Immature natural killer cell (primary cell): ENCODE results near the gene DRGX. TPM values are rescaled to one million over a fixed set of nuclear protein-coding genes. Genes with fewer than 3 reads are reported as not detected.

Source experiments
- DNase-seq, 3 donors: peaks; one replicate each; pipeline ENCODE4 v3.0.0; 2022; ENCODE audit warnings: mixed read lengths in 1 of 3
- H3K27ac Mint-ChIP-seq, 6 donors: one replicate each; pipeline ENCODE4 v1.8.0; 2020; ENCODE audit warnings: mixed read lengths in 6 of 6, mild to moderate bottlenecking in 5 of 6, inconsistent platforms in 4 of 6, moderate library complexity in 3 of 6
- H3K27me3 Mint-ChIP-seq, 3 donors: one replicate each; pipeline ENCODE4 v1.8.0; 2020 to 2021; ENCODE audit warnings: low read depth in 3 of 3, mild to moderate bottlenecking in 3 of 3, mixed read lengths in 3 of 3, moderate library complexity in 3 of 3, inconsistent platforms in 1 of 3
- H3K36me3 Mint-ChIP-seq, 3 donors: one replicate each; pipeline ENCODE4 v1.8.0; 2020; ENCODE audit warnings: mixed read lengths in 3 of 3, inconsistent platforms in 2 of 3, mild to moderate bottlenecking in 2 of 3
- H3K4me1 Mint-ChIP-seq, 2 donors: one replicate each; pipeline ENCODE4 v1.8.0; 2020; ENCODE audit warnings: inconsistent platforms in 2 of 2, mild to moderate bottlenecking in 2 of 2, mixed read lengths in 2 of 2, moderate library complexity in 1 of 2
- H3K4me3 Mint-ChIP-seq, 5 donors: one replicate each; pipeline ENCODE4 v1.8.0; 2020; ENCODE audit warnings: mild to moderate bottlenecking in 5 of 5, mixed read lengths in 5 of 5, inconsistent platforms in 3 of 5, moderate library complexity in 3 of 5
- H3K9me3 Mint-ChIP-seq, 6 donors: one replicate each; pipeline ENCODE4 v1.8.0; 2020; ENCODE audit warnings: mild to moderate bottlenecking in 6 of 6, mixed read lengths in 6 of 6, inconsistent platforms in 4 of 6, moderate library complexity in 3 of 6
- polyA plus RNA-seq, 3 donors: library from polyadenylated mRNA; unstranded; fragments of 300-500 nt; fragmentation: Illumina TruSeq; gene quantifications; one replicate each; pipeline ENCODE4 v1.2.3, GENCODE V29; 2021

Gene DRGX
- polyA plus RNA-seq, 3 donors from 2014 or later = not detected

GRCh38 chr10:49398986-49399385 is 3.1 kb upstream of the DRGX start:
- Mint-ChIP-seq H3K9me3 (peaks cover 0 to 2% (median 0%) of the 10 kb centered on the region in 6 donors), H3K4me3 (peak overlapping the region in 4 of 5 donors; percentile 6 to 69 (median 48)), H3K27me3 (peaks cover 24 to 31% (median 30%) of the 10 kb centered on the region in 3 donors), H3K27ac (no peak overlapping the region), H3K36me3 (no peaks in the 10 kb centered on the region), H3K4me1 (peaks cover 6% of the 10 kb centered on the region in 2 donors)
- DNase-seq = no peak

DNA sequence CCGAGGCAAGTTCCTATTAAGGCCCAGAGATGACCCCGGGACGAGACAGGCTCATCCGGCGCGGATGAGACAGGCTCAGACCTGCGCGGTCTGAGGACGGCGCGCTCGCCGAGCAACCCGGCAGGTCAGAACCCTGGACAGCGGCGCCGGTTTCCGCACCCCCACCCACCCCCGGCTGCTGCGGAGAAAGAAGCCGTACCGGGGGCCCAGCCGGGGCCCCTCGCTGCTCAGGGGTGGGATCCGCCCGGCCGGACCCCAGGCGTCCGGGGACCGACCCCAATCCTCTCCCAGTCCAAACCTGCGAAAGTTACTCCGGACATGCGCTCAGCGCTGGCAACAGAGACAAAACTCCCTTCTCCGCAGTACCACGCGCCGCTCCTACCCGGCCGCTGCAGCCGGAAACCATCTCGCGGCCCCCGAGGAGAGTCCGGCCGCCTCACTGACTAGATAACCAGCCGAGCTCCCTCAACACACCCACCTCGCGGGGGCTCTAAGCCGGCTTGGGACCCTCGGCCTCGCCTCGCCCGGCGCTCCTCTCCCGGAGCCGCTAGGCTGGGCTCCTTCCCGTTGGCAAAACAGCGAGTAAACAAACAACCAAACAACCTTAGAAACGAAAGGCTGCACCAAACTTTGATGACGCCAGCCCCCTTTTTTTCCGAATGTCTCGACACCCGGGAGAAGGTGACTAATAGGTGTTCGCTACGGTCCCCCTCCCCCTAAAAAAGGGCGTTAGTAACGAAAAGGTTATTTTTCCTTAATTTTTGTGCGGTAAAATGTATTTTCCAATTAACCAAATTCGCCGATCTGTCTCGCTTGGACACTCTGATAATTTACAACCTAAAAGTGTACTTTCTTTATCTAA is 2.3 kb upstream of the DRGX start:
- H3K36me3 Mint-ChIP-seq = no peaks in the 10 kb centered on the region
- peak; percentile 56 to 66 (median 64) for DNase-seq
- peaks cover 26 to 38% (median 37%) of the 10 kb centered on the region in 3 donors for H3K27me3 Mint-ChIP-seq
- peak overlapping the region in 4 of 5 donors; percentile 24 to 69 (median 62) for H3K4me3 Mint-ChIP-seq
- H3K27ac Mint-ChIP-seq = no peak overlapping the region
- H3K4me1 Mint-ChIP-seq = peaks cover 6% of the 10 kb centered on the region in 2 donors
- peaks cover 0 to 3% (median 0%) of the 10 kb centered on the region in 6 donors for H3K9me3 Mint-ChIP-seq

DNA sequence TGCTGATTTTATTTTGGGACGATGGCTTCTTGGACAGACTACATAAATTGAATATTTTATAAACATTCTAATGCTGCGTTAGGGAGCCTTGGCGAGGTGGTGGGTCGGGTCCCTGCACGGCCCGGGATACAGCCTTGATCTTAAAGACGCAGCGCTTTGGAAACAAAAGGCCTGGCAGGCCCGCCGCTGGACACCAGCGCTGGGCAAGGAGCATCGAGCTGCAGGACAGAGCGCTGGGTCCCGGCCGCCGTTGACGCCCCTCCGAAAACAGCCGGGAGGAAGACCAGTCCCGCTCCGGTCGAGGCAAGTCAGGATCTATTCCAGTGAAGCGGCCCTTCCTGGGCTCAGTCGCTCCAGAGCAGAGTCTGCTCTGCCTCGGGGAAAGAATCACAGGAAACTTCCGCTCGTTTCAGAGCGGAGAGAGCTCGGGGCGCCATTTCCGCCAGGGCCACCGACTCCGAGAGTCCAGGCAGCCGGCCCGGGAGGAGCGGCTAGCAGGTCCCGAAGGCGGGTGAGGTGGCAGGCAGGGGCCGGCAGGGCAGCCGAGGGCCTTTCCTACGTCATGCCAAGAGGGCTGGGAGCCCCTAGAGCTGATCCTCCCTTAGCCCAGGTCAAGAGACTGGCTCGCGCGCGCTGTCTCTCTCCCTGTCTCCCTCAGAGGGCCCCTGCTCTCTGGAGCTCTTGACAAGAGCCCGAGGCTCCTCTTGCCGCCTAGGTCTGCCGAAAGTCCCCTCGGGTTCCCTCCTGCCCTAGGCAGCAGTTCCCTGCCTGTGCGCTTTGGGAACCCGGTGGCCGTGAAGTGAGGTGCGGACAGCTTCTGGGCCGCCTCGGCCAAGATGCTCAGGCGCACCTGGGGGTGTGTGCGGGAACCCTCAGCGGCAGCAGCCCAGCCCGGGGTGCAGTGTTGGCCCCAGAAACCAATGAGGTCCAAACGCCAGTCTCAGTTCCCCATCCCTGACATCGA is 1.4 kb upstream of the DRGX start:
- Mint-ChIP-seq H3K27ac (no peak overlapping the region), H3K9me3 (peaks cover 0 to 3% (median 0%) of the 10 kb centered on the region in 6 donors), H3K4me1 (peaks cover 6% of the 10 kb centered on the region in 2 donors), H3K4me3 (peak overlapping the region in 3 of 5 donors; percentile 17 to 23 (median 21)), H3K27me3 (peaks cover 32 to 44% (median 41%) of the 10 kb centered on the region in 3 donors), H3K36me3 (no peaks in the 10 kb centered on the region)
- DNase-seq = no peak

DNA sequence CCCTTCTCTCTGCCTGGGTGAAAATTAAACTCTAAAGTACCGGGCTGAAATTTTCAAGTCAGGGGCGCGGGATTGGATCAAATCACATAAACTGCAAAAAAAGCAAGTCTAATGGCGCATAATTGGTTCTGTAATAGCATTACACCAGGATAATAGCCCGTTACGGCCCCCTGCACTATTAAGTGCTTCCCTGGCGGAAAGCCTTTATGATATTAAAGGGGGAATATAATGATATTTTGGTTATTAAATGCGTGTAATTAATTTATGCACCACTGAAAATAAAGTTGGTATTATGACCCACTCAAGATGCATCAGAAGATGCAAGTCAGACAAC is 744 bp upstream of the DRGX start:
- Mint-ChIP-seq H3K27me3 (peaks cover 32 to 43% (median 42%) of the 10 kb centered on the region in 3 donors), H3K36me3 (no peaks in the 10 kb centered on the region), H3K9me3 (peaks cover 0 to 3% (median 0%) of the 10 kb centered on the region in 6 donors), H3K27ac (no peak overlapping the region), H3K4me1 (peaks cover 6% of the 10 kb centered on the region in 2 donors), H3K4me3 (peak overlapping the region in 1 of 5 donors; percentile 23)
- DNase-seq = no peak

GRCh38 chr10:49394933-49395740 is 752 bp downstream of the DRGX start:
- Mint-ChIP-seq H3K9me3 (peaks cover 0 to 3% (median 0%) of the 10 kb centered on the region in 6 donors), H3K36me3 (no peaks in the 10 kb centered on the region), H3K4me3 (no peak overlapping the region), H3K4me1 (peaks cover 6% of the 10 kb centered on the region in 2 donors), H3K27ac (no peak overlapping the region), H3K27me3 (peaks cover 40 to 52% (median 47%) of the 10 kb centered on the region in 3 donors)
- DNase-seq = no peak

- H3K27me3 Mint-ChIP-seq = peaks cover 34 to 49% (median 41%) of the 10 kb centered on the region in 3 donors
- H3K9me3 Mint-ChIP-seq = peaks cover 0 to 3% (median 0%) of the 10 kb centered on the region in 6 donors
- H3K36me3 Mint-ChIP-seq = no peaks in the 10 kb centered on the region
- DNase-seq = no peak
- H3K4me3 Mint-ChIP-seq = no peak overlapping the region
- H3K4me1 Mint-ChIP-seq = peaks cover 4 to 6% of the 10 kb centered on the region in 2 donors
- no peak overlapping the region for H3K27ac Mint-ChIP-seq
Measured at GRCh38 chr10:49393757-49394156, 2.1 kb downstream of the DRGX start.

DNA sequence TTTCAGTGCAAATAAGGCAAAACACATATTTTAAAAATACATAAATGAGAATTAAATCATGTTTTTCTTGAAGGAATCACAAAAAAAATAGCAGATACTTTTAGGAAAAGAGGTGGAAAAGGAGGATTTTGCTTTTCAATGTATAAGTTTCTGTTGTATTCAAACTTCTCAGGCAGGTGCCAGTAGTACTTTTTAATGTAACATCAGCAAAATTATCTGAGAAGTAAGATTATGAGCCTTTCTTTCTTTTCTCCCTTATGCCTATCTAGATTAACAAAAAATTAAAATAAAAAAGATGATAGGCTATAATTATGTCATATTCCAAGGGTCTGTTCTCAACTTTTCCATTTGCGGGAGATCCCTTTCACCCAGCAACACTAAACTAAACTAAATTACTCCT is 2.6 kb downstream of the DRGX start:
- H3K36me3 Mint-ChIP-seq = no peaks in the 10 kb centered on the region
- peaks cover 0 to 3% (median 0%) of the 10 kb centered on the region in 6 donors for H3K9me3 Mint-ChIP-seq
- no peak overlapping the region for H3K4me3 Mint-ChIP-seq
- H3K4me1 Mint-ChIP-seq = peaks cover 0 to 2% of the 10 kb centered on the region in 2 donors
- no peak for DNase-seq
- H3K27ac Mint-ChIP-seq = no peak overlapping the region
- H3K27me3 Mint-ChIP-seq = peaks cover 33 to 46% (median 42%) of the 10 kb centered on the region in 3 donors

- Mint-ChIP-seq H3K4me3 (no peak overlapping the region), H3K4me1 (no peaks in the 10 kb centered on the region), H3K36me3 (no peaks in the 10 kb centered on the region), H3K9me3 (peaks cover 0 to 3% (median 0%) of the 10 kb centered on the region in 6 donors), H3K27me3 (peaks cover 32 to 37% (median 35%) of the 10 kb centered on the region in 3 donors), H3K27ac (no peak overlapping the region)
- DNase-seq = no peak
Measured at GRCh38 chr10:49389361-49389933, 6.4 kb downstream of the DRGX start.

GRCh38 chr10:49388161-49388560 is 7.7 kb downstream of the DRGX start:
- H3K36me3 Mint-ChIP-seq = no peaks in the 10 kb centered on the region
- DNase-seq = no peak
- no peaks in the 10 kb centered on the region for H3K4me1 Mint-ChIP-seq
- H3K27ac Mint-ChIP-seq = no peak overlapping the region
- H3K27me3 Mint-ChIP-seq = peaks cover 24 to 27% (median 26%) of the 10 kb centered on the region in 3 donors
- no peak overlapping the region for H3K4me3 Mint-ChIP-seq
- no peaks in the 10 kb centered on the region for H3K9me3 Mint-ChIP-seq

- Mint-ChIP-seq H3K27ac (no peak overlapping the region), H3K27me3 (peaks cover 18 to 22% (median 18%) of the 10 kb centered on the region in 3 donors), H3K9me3 (no peaks in the 10 kb centered on the region), H3K4me1 (no peaks in the 10 kb centered on the region), H3K4me3 (no peak overlapping the region), H3K36me3 (no peaks in the 10 kb centered on the region)
- DNase-seq = no peak
Measured at GRCh38 chr10:49387071-49387470, 8.8 kb downstream of the DRGX start.

DNA sequence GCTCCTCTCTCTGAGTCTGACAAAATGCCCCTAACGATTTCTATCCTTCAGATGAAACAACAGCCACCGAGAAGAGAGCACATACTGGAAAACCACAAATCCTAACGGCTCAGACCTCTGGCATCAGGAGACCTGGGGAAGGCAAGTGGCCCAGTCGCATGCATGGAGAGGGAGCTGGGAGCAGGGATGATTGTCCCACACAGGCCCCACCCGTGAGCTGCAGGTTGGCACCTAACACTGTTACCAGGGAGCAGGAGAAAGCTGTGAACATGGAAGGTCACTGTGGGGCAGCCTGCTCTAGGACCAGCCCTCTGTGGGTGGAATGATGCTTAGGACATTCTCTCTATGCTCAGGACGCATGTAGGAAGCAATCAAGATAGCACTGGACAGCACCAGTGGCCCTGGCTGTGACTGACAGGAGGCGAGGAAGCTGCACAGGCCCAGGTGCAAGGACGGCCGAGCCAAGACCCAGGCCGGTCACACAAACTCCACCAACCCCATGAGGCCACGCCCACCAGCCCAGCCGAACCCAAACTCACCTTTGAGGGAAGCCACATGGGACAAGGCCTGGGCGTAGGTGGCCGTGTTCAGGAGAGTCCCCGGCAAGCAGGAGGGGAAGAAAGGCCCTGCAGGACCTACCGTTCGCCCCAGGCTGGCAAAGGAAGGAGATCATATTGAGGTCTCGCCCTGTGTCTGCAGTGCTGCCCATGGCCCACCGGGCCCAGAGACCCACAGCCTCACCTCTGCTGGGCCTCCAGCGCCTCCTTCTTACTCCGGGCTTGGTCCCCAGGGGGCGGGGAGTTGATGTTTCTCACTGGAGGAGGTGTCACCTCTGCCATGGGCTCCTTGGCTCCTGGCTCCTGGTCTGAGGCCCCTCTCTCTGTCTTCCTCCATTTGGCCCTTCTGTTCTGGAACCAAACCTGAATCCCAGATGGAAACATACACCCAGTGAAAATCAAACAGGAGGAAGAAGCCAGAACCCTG is 9.7 kb downstream of the DRGX start:
- no peak for DNase-seq
- Mint-ChIP-seq H3K9me3 (no peaks in the 10 kb centered on the region), H3K27me3 (peaks cover 11 to 23% (median 12%) of the 10 kb centered on the region in 3 donors), H3K4me1 (no peaks in the 10 kb centered on the region), H3K36me3 (no peaks in the 10 kb centered on the region), H3K27ac (no peak overlapping the region), H3K4me3 (no peak overlapping the region)
